ENCODE data around the gene VASP.

VASP gene

DNA sequence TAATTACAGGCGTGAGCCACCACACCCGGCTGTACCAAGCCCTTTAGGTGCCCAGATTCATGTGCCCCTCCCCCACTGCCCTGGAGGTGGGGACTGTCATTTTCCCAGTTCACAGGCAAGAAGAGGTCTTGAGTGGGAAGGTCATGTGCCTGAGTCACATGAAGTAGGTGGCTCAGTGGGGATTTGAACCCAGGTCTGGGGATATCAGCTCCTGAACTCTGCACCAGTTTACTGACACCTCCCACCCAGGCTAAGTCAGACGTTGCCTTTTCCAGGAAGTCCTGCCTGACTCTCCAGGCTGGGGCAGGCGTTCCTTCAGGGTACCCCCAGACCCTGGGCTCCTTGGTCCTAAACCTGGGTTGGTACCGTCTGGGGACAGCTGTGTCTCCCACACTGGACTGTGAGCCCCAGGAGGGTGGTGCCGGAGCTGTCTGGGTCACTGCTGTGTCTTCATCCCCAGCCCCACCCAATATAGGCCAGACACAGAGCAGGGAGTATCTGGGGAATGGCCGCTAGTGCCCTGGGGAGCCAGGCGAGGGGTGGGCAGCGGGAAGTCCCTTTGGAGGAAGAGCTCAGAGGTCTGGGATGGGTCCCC is 8.6 kb downstream of the VASP start:
- no peak for DNase-seq

DNA sequence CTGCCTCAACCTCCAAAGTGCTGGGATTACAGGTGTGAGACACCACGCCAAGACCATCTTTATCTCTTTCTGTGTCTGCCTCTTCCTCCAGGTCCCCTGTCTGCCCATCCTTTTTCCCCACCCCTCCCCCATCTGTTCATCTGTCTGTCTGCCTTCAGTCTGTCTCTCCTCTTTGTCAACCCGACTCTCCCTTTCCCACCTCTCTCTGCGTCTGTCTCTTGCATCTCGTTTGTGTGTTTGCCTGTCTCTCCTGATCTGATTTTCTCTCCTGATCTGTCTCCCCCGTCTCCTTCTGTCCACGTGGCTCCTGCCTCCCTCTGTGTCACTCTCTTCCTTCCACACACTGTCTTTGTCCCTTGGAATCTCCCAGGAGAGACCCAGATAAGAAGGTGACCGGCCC is 10.0 kb downstream of the VASP start:
- DNase-seq = no peak

DNA sequence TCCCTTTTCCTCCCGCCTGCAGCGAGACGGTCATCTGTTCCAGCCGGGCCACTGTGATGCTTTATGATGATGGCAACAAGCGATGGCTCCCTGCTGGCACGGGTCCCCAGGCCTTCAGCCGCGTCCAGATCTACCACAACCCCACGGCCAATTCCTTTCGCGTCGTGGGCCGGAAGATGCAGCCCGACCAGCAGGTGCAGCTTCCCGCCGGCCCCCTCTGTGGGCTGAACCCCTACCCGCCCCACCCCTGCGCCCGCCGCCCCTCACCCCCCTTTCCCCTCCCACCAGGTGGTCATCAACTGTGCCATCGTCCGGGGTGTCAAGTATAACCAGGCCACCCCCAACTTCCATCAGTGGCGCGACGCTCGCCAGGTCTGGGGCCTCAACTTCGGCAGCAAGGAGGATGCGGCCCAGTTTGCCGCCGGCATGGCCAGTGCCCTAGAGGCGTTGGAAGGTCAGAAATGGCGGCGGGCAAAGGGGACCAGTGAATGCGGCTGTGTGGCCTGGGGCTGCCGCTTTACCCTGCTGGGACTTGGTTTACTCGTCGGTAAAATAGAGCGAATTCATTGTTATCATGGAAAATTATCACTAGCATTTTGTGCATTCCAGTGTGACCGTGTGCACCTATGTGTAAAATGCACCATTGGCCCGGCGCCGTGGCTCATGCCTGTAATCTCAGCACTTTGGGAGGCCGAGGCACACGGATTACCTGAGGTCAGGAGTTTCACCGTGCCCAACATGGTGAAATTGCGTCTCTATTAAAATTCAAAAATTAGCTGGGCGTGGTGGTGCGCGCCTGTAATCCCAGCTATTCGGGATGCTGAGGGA is 10.6 kb downstream of the VASP start:
- no peak for DNase-seq

DNA sequence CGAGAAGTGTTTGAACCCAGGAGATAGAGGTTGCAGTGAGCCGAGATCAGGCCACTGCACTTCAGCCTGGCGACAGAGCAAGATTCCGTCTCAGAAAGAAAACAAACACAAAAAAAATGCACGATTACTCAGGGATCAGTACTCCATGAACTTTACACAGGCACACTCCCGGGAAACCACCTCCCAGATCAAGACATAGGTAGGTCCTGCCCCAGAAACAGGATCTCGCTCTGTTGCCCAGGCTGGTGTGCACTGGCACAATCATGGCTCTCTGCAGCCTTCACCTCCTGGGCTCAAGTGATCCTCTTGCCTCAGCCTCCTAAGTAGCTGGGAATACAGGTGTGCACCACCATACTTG is 11.2 kb downstream of the VASP start:
- DNase-seq = no peak

DNA sequence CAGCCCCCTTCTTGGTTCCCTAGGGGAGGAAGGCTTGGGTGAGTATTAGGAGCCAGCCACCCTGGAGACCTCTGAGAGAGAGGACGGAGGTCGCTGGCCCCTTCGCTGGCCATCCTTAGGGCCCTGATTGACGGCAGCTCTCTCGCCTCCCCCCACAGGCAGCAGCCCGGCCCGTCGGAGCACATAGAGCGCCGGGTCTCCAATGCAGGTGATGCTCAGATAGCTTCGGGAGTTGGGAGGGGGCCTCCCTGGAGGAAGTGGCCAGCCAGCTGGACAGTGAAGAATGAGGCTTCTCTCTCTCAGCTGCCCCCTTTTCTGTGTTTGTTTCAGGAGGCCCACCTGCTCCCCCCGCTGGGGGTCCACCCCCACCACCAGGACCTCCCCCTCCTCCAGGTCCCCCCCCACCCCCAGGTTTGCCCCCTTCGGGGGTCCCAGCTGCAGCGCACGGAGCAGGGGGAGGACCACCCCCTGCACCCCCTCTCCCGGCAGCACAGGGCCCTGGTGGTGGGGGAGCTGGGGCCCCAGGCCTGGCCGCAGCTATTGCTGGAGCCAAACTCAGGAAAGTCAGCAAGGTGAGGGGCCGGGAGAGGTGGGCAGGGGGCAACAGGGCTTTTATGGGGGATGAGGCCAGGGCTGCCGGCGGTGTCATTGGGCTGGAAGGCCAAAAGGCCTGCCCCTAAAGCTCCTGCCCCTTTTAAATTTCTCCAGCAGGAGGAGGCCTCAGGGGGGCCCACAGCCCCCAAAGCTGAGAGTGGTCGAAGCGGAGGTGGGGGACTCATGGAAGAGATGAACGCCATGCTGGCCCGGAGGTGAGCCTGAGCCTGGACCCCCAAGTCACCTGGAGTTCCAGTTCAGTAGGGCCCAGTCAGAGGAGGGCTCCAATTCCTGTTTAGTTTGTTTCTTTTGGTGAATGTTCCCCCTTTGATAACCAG is 15.0 kb downstream of the VASP start:
- no peak for DNase-seq

DNA sequence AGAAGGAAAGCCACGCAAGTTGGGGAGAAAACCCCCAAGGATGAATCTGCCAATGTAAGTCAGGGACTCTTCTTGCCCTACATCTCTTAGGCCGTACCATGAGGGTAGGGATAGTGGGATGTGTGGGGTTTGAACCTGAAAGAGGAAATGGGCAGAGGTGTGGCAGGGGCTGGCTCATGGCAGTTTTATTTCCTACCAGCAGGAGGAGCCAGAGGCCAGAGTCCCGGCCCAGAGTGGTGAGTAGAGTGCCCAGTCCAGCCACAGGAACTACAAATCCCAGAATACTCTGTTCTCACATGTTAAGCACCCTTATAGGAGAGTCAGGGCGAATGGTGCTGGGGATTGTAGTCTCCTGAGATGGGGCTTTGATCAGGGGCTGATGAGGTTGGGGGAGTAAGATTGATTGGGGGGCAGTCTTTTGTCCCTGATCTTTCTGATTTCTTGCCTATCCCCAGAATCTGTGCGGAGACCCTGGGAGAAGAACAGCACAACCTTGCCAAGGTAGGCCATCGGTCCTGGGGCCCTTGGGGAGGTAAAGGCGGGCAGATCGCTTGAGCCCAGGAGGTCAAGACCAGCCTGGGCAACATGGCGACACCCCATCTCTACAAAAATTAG is 16.5 kb downstream of the VASP start:
- peak; percentile 81 to 83 for DNase-seq

DNA sequence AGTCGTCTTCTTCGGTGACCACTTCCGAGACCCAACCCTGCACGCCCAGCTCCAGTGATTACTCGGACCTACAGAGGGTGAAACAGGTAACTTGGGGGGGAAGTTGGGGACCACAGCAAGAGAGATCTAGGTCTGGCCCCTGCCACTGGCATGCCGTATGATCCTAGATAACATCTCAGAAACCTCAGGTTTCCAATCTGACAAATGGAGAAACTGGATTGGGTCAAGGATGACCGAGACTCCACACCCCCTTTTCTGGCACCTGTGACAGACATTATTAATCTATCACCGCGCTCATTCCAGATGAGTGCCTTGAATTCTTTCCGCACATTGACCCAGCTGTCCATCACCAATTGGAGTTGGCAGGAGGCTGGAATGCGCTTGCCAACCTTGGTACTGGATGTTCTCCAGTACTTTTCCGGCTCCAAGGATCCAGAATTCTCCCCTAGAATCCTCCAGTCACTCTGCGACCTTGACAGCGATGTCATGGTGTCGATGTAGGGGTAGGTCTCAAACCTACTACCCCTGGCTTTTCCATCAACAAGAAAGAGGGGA is 17.4 kb downstream of the VASP start:
- no peak for DNase-seq

DNA sequence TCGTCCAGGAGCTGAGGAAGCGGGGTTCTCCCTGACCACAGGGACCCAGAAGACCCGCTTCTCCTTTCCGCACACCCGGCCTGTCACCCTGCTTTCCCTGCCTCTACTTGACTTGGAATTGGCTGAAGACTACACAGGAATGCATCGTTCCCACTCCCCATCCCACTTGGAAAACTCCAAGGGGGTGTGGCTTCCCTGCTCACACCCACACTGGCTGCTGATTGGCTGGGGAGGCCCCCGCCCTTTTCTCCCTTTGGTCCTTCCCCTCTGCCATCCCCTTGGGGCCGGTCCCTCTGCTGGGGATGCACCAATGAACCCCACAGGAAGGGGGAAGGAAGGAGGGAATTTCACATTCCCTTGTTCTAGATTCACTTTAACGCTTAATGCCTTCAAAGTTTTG is 18.9 kb downstream of the VASP start:
- peak; percentile 50 to 54 for DNase-seq

DNA sequence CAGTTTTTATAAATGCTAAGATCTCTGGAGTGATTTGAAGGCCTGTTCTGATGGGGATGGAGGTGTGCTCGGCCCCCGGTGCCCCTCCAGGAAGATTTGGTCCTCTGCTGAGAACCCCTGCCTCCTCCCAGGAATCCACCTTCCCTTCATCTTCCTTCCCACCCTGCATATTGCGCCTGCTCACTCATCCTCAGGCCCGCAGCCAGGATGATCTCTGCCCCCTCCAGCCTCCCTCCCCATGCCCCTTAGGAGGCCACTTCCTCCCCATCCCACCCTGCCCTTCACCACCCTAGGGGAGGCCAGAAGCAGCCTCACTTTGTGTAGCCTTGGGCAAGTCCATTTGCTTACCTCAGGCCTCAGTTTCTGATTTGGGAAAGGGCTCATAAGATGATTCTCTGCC is 19.7 kb downstream of the VASP start:
- DNase-seq = no peak

DNA sequence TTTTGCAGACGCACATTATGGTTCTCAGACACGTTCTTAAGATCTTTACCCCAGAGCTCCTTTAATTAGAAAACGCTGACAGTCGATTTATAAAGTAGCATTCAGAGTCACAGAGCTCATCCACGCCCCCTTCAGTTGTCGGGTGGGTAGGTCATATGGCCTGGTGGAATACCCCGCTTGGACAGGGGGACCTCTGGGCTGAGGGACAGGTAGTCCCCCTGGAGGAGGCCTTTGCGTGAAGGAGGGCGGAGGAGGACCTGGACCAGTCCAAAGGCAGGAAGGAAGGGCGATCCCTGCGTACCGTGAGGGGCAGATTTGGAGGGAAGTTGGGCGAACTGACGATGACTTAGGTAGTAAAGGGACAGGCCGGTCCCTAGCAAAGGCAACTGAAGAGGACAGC is 20.5 kb downstream of the VASP start:
- DNase-seq = no peak

DNA sequence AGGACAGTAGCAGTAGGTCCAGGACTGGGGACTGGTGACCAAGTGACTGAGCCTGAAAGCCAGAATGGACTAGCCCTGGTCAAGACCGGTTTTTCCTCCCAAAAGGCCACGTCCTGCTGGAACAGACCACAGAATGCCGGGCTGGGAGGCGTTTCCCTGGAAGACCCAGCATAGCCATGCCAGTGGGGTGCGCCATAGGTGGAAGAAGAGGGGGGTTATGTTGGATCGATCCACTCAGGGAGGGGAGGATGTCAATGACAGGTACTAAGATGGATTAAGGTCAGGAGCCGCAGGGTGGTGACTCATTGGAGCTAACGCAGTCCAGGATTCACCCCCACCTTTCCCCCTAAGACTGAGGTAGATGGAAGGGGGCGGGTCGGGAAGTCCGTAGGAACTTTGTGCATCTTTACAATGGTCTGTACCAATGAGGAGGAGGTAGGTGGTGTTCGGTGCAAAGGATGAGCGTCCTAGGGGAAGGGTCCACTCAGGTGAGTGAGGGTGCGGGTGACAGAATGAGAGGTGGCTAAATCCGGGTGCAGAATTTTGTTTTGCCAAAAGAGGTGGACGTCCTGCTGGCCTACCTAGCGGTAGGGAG is 21.0 kb downstream of the VASP start:
- DNase-seq = no peak

DNA sequence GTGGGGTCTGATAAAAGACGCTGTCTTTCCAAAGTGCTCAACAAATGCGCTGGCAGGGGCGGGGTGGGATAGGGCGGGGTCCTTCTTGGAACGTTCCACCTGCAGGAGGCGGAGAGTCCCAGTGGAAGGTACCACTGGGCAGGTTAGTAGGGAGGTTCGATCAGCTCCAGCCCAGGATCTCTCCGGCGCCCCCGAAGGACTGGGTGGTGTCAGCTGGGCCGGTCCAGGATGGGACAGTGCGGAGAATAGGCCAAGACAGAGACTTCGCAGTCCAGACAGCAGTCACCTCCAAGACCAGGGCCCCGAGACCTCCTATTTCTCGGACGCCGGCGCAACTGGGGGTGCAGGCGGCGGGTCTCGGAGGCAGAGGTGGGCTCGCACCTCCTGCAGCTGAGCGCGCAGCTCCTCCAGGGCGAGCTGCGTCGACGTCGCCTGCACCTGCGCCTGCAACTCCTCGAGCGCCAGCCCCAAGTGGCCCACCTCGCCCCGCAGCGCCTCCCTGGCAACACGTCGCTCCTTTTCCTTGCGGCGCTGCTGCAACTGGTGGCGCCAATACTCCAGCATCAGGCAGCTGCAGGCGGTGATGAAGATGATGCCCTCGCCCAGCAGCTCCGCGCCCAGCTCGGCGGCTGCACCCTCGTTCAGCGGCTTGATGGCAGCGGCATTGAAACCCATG is 21.6 kb downstream of the VASP start:
- peak in 1 of 2 experiments; percentile 14 for DNase-seq

DNA sequence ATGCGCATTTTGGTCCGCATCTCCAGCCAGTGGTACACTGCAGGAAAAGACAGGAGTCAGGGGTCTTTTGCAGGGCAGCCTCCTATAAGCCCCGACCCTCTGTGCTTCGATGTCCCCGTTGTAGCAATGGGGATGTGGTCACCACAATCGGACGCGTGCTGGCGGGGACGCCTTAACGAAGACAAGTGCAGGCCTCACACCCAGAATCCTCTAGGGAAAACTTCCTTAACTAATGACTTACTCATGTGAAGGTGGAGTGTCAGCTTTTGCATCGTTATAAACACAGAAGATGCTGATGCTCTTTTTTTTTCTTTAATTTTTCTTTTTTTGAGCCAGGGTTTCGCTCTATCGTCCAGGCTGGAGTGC is 22.1 kb downstream of the VASP start:
- no peak for DNase-seq

DNA sequence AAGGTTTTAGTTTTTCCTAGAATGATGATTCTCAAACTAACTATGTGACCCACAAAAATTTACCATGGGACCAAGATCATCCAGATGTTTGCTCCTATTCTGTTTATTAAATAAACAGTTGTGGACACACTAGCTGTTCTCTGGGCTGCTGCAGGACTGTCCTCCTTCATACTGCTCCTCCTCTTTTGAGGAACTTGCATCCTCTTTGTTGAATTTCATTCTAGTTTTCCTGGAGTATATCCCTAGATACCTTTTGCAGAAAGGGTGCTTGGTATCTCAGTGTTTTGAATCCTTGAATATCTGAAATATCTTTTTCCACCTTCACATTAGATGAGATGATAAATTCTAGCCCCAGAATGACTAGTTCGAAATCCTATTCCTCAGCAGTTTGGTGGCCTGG is 24.1 kb downstream of the VASP start:
- no peak for DNase-seq

DNA sequence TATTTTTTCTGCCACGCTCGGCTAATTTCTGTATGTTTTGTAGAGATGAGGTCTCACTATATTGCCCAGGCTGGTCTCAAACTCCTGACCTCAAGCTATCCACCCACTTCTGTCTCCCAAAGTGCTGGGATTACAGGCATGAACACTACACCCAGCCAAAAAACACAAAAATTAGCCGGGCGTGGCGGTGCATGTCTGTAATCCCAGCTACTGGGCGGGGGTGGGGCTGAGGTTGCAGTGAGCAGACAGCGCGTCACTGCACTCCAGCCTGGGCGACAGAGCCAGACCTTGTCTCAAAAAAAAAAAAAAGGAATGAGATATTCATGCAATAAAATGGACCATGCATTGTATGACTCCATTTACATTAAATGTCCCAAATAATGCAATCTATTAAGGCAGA is 32.2 kb downstream of the VASP start:
- DNase-seq = no peak

DNA sequence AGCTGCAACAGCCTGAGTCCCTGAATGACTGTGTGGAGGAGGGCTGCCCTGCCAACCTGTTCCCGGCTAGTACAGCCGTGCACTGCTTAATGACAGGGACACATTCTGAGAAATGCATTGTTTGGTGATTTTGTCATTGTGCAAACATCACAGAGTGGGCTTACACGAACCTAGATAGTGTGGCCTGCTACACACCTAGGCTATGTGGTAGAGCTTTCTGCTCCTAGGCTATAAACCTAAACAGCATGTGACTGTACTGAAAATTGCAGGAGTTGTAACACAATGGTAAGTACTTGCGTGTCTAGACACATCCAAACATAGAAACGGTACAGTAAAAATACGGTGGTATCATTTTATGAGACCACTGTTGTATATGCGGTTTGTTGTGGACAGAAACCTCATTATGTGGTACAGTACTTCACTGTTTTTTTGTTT is 35.0 kb downstream of the VASP start:
- DNase-seq = no peak

DNA sequence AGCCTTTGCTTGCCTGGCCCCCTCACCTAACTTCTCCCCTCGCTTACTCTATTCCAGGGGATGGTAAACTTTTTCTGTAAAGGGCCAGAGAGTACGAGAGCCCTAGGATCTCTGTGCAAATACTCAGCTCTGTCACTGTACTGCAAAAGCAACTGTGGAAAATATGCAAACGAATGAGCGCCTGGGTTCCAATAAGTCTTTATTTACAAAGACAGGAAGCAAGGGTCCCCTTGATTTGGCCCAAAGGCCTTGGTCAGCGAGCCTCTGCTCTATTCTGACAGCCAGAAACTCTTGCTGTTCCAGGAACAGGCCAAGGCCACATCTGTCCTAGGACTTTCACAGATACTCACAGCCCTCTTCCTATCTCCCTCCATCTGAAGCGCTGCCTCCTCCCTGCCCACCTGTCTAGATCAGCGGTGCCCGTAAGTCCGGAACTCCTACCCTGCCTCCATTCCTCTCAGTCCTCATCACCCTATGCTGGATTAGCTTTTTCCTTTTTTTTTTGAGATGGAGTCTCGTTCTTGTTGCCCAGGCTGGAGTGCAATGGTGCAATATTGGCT is 40.0 kb downstream of the VASP start:
- no peak for DNase-seq

DNA sequence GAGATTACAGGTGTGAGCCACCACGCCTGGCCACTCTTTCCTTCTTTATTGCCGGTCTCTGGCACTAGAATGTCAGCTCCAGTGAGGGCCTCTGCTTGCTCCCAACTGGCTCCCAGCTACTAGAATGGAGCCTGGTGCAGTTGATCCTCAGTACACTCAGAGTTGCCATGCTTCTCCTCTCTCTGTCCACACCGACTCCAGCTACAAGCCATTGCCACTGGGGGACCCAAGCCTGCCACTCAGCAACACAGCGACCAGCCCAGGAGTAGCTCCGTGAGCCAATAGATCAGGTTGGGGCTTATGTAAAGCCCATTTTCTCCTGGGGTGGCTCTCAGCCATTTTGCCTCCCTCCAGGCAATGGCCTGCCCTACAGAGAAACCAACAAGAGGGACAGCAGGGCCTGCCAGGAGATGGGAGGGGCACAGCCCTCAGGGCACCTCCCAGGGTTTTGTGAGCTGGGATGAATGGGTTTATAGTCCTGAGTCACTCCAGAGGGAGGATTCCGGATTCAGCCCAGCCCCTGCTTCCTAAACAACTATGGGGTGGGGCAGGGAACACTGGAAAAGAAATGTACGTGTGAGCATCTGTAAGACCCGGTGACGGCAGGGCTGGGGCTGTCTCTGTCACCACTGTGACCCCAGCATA is 40.8 kb downstream of the VASP start:
- no peak for DNase-seq

DNA sequence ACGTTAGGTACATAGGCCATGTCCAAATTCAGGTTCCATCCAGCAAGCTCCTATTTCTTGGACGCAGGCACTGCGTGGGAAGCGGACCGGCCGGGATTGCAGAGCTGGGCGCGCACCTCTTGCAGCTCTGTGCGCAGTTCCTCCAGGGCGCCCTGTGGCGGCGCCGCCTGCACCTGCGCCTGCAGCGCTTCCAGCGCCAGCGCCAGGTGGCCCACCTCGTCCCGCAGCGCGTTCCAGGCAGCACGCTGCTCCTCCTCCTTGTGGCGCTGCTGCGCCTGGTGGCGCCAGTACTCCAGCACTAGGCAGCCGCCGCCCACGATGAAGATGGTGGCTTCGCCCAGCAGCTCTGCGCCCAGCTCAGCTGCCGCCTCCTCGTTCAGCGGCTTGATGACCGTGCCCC is 46.2 kb downstream of the VASP start:
- no peak for DNase-seq

DNA sequence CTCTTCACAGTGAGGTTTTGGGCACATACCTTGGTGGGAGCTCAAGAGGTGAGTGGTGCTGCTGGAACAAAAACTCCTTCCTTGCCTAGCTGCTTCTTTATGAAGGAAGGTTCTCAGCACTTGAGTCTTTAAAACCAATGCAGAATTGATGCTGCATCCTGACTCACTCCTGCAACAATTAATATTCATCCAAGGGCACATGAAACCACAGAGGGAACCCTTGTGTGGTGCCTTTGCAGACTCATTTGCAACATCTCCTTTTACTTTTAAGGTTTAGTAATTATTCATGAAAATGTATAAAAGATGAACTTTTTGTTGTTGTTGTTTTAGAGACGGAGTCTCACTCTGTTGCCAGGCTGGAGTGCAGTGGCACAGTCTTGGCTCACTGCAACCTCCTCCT is 47.2 kb downstream of the VASP start:
- DNase-seq = no peak

DNA sequence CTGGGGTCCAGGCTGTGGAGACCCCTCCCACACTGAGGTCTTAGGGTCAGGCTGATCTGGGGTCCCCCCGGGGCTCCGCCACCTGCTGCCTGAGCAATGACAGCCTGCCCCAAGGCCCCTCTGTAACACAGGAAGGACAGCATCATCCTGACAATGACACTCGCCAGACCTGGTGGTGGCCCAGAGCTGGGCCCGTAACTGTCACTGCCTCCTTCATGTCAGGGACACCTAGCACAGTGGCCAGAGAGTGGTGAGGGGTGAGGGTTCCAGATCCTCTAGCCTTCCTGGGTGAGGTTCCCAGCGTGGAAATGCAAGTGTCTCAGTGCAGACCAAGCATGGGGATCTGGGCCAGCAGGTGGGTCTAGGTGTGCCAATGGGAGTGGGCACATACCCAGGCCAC is 49.6 kb downstream of the VASP start:
- DNase-seq = no peak
